ENCODE measurements around the gene C17orf67.

DNA sequence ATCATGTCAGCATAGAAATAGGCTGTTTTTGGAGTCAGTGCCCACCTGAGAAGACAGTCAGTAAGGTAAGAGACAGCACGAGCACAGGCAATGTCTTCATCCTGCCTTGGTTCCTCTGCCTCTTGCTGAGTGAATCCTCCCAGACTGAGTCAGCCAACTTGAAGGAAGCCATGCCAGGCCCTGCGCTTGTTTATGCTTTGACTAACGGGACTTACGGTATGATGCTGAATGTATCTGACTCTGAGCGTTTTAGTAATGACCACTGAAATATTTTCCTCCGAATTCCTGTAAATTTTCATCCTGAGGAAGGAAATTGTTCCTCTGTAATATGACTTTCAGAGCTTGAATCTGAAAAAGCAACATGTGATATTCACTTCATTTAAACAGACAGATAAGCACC, 18.0 kb downstream of the C17orf67 start:
- TF ChIP-seq TAF1 (conservative IDR thresholded peaks at IDR 0.05) (no peak), JUND (IDR thresholded peaks at IDR 0.05) (no peak), YY1 (IDR thresholded peaks at IDR 0.05) (no peak), HNF4A (conservative IDR thresholded peaks at IDR 0.05) (no peak), EGR1 (IDR thresholded peaks at IDR 0.05; ENCODE audit: low read depth in 2 of 2) (no peak), RXRA (IDR thresholded peaks at IDR 0.05) (no peak), GABPA (IDR thresholded peaks at IDR 0.05 in 1 of 2, conservative IDR thresholded peaks at IDR 0.05 in 1 of 2) (no peak)
- TF ChIP-seq, protein P1, sequence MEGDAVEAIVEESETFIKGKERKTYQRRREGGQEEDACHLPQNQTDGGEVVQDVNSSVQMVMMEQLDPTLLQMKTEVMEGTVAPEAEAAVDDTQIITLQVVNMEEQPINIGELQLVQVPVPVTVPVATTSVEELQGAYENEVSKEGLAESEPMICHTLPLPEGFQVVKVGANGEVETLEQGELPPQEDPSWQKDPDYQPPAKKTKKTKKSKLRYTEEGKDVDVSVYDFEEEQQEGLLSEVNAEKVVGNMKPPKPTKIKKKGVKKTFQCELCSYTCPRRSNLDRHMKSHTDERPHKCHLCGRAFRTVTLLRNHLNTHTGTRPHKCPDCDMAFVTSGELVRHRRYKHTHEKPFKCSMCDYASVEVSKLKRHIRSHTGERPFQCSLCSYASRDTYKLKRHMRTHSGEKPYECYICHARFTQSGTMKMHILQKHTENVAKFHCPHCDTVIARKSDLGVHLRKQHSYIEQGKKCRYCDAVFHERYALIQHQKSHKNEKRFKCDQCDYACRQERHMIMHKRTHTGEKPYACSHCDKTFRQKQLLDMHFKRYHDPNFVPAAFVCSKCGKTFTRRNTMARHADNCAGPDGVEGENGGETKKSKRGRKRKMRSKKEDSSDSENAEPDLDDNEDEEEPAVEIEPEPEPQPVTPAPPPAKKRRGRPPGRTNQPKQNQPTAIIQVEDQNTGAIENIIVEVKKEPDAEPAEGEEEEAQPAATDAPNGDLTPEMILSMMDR (IDR thresholded peaks at IDR 0.05; ENCODE audit: low read depth, low read length, missing input control), result no peak
- TF ChIP-seq, protein P2, sequence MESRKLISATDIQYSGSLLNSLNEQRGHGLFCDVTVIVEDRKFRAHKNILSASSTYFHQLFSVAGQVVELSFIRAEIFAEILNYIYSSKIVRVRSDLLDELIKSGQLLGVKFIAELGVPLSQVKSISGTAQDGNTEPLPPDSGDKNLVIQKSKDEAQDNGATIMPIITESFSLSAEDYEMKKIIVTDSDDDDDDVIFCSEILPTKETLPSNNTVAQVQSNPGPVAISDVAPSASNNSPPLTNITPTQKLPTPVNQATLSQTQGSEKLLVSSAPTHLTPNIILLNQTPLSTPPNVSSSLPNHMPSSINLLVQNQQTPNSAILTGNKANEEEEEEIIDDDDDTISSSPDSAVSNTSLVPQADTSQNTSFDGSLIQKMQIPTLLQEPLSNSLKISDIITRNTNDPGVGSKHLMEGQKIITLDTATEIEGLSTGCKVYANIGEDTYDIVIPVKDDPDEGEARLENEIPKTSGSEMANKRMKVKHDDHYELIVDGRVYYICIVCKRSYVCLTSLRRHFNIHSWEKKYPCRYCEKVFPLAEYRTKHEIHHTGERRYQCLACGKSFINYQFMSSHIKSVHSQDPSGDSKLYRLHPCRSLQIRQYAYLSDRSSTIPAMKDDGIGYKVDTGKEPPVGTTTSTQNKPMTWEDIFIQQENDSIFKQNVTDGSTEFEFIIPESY (IDR thresholded peaks at IDR 0.05), result no peak
- TF ChIP-seq, protein P3, sequence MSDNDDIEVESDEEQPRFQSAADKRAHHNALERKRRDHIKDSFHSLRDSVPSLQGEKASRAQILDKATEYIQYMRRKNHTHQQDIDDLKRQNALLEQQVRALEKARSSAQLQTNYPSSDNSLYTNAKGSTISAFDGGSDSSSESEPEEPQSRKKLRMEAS (IDR thresholded peaks at IDR 0.05), result no peak
- TF ChIP-seq, protein P4, sequence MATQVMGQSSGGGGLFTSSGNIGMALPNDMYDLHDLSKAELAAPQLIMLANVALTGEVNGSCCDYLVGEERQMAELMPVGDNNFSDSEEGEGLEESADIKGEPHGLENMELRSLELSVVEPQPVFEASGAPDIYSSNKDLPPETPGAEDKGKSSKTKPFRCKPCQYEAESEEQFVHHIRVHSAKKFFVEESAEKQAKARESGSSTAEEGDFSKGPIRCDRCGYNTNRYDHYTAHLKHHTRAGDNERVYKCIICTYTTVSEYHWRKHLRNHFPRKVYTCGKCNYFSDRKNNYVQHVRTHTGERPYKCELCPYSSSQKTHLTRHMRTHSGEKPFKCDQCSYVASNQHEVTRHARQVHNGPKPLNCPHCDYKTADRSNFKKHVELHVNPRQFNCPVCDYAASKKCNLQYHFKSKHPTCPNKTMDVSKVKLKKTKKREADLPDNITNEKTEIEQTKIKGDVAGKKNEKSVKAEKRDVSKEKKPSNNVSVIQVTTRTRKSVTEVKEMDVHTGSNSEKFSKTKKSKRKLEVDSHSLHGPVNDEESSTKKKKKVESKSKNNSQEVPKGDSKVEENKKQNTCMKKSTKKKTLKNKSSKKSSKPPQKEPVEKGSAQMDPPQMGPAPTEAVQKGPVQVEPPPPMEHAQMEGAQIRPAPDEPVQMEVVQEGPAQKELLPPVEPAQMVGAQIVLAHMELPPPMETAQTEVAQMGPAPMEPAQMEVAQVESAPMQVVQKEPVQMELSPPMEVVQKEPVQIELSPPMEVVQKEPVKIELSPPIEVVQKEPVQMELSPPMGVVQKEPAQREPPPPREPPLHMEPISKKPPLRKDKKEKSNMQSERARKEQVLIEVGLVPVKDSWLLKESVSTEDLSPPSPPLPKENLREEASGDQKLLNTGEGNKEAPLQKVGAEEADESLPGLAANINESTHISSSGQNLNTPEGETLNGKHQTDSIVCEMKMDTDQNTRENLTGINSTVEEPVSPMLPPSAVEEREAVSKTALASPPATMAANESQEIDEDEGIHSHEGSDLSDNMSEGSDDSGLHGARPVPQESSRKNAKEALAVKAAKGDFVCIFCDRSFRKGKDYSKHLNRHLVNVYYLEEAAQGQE (IDR thresholded peaks at IDR 0.05), result no peak
